Vagina (tissue), 2 donors: ENCODE data around the gene MUC4.

Experiments used
- POLR2A ChIP-seq, 2 donors: fragments of 450-650 bp; IDR thresholded peaks; one replicate each; pipeline ENCODE4 v1.6.1; 2017; ENCODE audit warnings: antibody characterized with exemption in 2 of 2, mild to moderate bottlenecking in 2 of 2, moderate library complexity in 2 of 2
- POLR2AphosphoS5 ChIP-seq, 2 donors: sonication (generic); formaldehyde crosslinking; IDR thresholded peaks; one replicate each; pipeline ENCODE4 v1.9.0; 2017; ENCODE audit warnings: antibody characterized with exemption in 2 of 2, mild to moderate bottlenecking in 2 of 2, low read depth in 1 of 2; ENCODE audit not compliant: insufficient read depth in 1 of 2
- TF ChIP-seq, protein P1 (sequence below), 3 experiments: fragments of 450-650 bp in 2 of 3; fragments of 200-600 bp in 1 of 3; sonication (generic) in 1 of 3; IDR thresholded peaks; one replicate each; pipeline ENCODE4 v1.5.1; 2017 to 2019; ENCODE audit warnings: antibody characterized with exemption in 3 of 3, mild to moderate bottlenecking in 2 of 3, moderate library complexity in 2 of 3

GRCh38 chr3:195711813-195712534, 99.8 kb downstream of the MUC4 start:
- TF ChIP-seq, protein P1, sequence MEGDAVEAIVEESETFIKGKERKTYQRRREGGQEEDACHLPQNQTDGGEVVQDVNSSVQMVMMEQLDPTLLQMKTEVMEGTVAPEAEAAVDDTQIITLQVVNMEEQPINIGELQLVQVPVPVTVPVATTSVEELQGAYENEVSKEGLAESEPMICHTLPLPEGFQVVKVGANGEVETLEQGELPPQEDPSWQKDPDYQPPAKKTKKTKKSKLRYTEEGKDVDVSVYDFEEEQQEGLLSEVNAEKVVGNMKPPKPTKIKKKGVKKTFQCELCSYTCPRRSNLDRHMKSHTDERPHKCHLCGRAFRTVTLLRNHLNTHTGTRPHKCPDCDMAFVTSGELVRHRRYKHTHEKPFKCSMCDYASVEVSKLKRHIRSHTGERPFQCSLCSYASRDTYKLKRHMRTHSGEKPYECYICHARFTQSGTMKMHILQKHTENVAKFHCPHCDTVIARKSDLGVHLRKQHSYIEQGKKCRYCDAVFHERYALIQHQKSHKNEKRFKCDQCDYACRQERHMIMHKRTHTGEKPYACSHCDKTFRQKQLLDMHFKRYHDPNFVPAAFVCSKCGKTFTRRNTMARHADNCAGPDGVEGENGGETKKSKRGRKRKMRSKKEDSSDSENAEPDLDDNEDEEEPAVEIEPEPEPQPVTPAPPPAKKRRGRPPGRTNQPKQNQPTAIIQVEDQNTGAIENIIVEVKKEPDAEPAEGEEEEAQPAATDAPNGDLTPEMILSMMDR (IDR thresholded peaks at IDR 0.05) = no peak
- TF ChIP-seq POLR2AphosphoS5 (IDR thresholded peaks at IDR 0.05; ENCODE audit: insufficient read depth in 1 of 2, low read depth in 1 of 2) (no peak), POLR2A (IDR thresholded peaks at IDR 0.05) (no peak)
